ENCODE results near the gene IMPA2. TPM values are rescaled to one million over a fixed set of nuclear protein-coding genes. Genes with fewer than 3 reads are reported as not detected.

The IMPA2 gene
- total and polyA plus RNA-seq, 2 of the 8 experiments (the other 6 are each of a cell fraction or from before 2014, with no cell fraction given), result 102 to 140 TPM

DNA sequence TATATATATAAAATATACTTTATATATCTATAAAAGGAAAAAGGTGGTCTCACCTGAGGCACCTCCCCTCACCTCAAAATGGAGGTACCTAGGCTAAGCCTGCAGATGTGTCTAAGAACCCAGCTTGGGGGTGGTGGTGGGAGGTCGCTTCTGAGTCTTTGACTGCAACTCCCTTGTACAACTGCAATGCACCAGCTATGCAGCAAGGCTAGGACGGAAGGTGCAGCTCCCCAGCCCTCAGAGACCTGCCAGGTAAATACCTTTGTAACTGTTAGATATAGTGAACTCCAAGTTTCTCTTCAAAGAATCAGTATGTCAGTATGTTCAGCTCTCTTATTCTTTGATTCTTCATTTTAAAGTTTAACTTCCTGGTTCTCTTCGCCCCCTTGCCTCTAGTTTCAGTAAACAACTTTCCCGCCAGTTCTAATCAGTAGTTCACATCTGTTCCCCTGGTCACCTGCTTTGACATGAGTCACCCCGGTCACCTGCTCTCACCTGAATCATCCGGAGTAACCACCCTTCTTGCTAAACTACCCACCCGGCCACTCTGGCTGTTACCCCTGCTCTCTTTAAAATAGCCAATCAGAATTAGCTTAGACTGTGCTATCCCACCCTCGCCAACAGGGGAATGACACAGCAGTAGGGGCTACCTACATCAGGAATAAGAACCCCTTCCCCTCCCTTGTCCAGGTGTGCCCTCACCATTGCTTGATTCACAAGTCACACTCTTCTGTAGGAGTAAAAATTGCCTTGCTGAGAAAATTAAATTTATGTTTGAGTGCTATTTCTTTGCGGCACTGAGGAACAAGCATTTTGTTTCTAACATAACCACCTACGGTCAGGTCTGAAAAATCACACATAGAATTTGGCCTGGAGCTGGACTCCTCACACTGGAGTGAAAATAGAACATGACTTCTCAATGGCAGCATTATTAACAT lies 24.7 kb upstream of the IMPA2 start (continued):
- TF ChIP-seq E2F6 (IDR thresholded peaks at IDR 0.05) (peak; percentile 69), ASH2L (IDR thresholded peaks at IDR 0.05; ENCODE audit: low read length) (no peak)

All from H1 (cell line).